Mononuclear cell (primary cell): Measurements from ENCODE around the gene NFE2L2. TPM values are rescaled to one million over a fixed set of nuclear protein-coding genes. Genes with fewer than 3 reads are reported as not detected.
A peak's percentile ranks its signal among the peaks of the same experiment; 100 is the strongest.
"Not testable (repeated sequence)": the region's sequence is repeated elsewhere in the genome, so short reads cannot be mapped to it uniquely, and the experiment has no call there.

Experiments
- H3K27me3 ChIP-seq: 2 replicates; pipeline ENCODE4 v1.6.0; 2011; ENCODE audit warnings: low read length, control low read depth; ENCODE audit not compliant: insufficient read depth
- H3K4me1 ChIP-seq: 2 replicates; pipeline ENCODE4 v1.5.1; 2011; ENCODE audit warnings: mild to moderate bottlenecking, low read length, control low read depth; ENCODE audit not compliant: insufficient read depth
- H3K4me3 ChIP-seq: 2 replicates; pipeline ENCODE4 v1.5.1; 2011; ENCODE audit warnings: mild to moderate bottlenecking, low read length, moderate library complexity
- H3K9me3 ChIP-seq: 2 replicates; pipeline ENCODE4 v1.5.1; 2011; ENCODE audit warnings: low read depth, mild to moderate bottlenecking, control low read depth, low read length
- total RNA-seq: library from RNA; depleted of rRNA; stranded (reverse); fragments of >200 nt; gene quantifications from one replicate; pipeline ENCODE4 v1.2.3, GENCODE V29; 2012

The NFE2L2 gene
- total RNA-seq, 1 donor = 123 TPM

- H3K27me3 ChIP-seq = no peaks in the 10 kb centered on the region
- no peaks in the 10 kb centered on the region for H3K9me3 ChIP-seq
- H3K4me3 ChIP-seq = no peak overlapping the region
- H3K4me1 ChIP-seq = peaks cover 20% of the 10 kb centered on the region
These were observed 3.8 kb upstream of the NFE2L2 start for GRCh38 chr2:177268187-177268871.

- not testable (repeated sequence) for H3K9me3 ChIP-seq, H3K27me3 ChIP-seq, H3K4me3 ChIP-seq
- H3K4me1 ChIP-seq = peaks cover 23% of the 10 kb centered on the region
These were observed 2.4 kb upstream of the NFE2L2 start for GRCh38 chr2:177266955-177267354.

- H3K4me3 ChIP-seq = peak overlapping the region; percentile 87
- no peaks in the 10 kb centered on the region for H3K9me3 ChIP-seq
- peaks cover 32% of the 10 kb centered on the region for H3K4me1 ChIP-seq
- no peaks in the 10 kb centered on the region for H3K27me3 ChIP-seq
These were observed 1.6 kb upstream of the NFE2L2 start for GRCh38 chr2:177265824-177266817.

- H3K4me1 ChIP-seq = peaks cover 47% of the 10 kb centered on the region
- H3K4me3 ChIP-seq = peak overlapping the region; percentile 87
These were observed 276 bp downstream of the NFE2L2 start for GRCh38 chr2:177264209-177264692.

GRCh38 chr2:177263451-177264208, 897 bp downstream of the NFE2L2 start:
- Histone ChIP-seq H3K4me3 (peak overlapping the region; percentile 87), H3K27me3 (no peaks in the 10 kb centered on the region), H3K9me3 (no peaks in the 10 kb centered on the region), H3K4me1 (peaks cover 53% of the 10 kb centered on the region)

More at GRCh38 chr2:177264209-177264692, 276 bp downstream of the NFE2L2 start:
- Histone ChIP-seq H3K9me3 (no peaks in the 10 kb centered on the region), H3K27me3 (no peaks in the 10 kb centered on the region)

- Histone ChIP-seq H3K9me3 (no peaks in the 10 kb centered on the region), H3K4me1 (peaks cover 53% of the 10 kb centered on the region), H3K4me3 (peak overlapping the region; percentile 87), H3K27me3 (no peaks in the 10 kb centered on the region)
These were observed 1.5 kb downstream of the NFE2L2 start for GRCh38 chr2:177262958-177263450.

GRCh38 chr2:177262092-177262491, 2.4 kb downstream of the NFE2L2 start:
- peak overlapping the region; percentile 87 for H3K4me3 ChIP-seq
- H3K27me3 ChIP-seq = no peaks in the 10 kb centered on the region
- peaks cover 55% of the 10 kb centered on the region for H3K4me1 ChIP-seq
- H3K9me3 ChIP-seq = no peaks in the 10 kb centered on the region

GRCh38 chr2:177261116-177262060, 3.1 kb downstream of the NFE2L2 start:
- peaks cover 55% of the 10 kb centered on the region for H3K4me1 ChIP-seq
- peak overlapping the region; percentile 4 for H3K4me3 ChIP-seq
- no peaks in the 10 kb centered on the region for H3K27me3 ChIP-seq
- H3K9me3 ChIP-seq = no peaks in the 10 kb centered on the region

GRCh38 chr2:177260379-177260778, 4.1 kb downstream of the NFE2L2 start:
- no peaks in the 10 kb centered on the region for H3K27me3 ChIP-seq
- H3K9me3 ChIP-seq = no peaks in the 10 kb centered on the region
- no peak overlapping the region for H3K4me3 ChIP-seq
- H3K4me1 ChIP-seq = peaks cover 57% of the 10 kb centered on the region

- Histone ChIP-seq H3K4me3 (no peak overlapping the region), H3K9me3 (no peaks in the 10 kb centered on the region), H3K27me3 (no peaks in the 10 kb centered on the region), H3K4me1 (peaks cover 78% of the 10 kb centered on the region)
These were observed 6.5 kb downstream of the NFE2L2 start for GRCh38 chr2:177258059-177258458.

GRCh38 chr2:177257471-177257870, 7.1 kb downstream of the NFE2L2 start:
- H3K4me3 ChIP-seq = no peak overlapping the region
- H3K27me3 ChIP-seq = no peaks in the 10 kb centered on the region
- peaks cover 83% of the 10 kb centered on the region for H3K4me1 ChIP-seq
- no peaks in the 10 kb centered on the region for H3K9me3 ChIP-seq

- no peaks in the 10 kb centered on the region for H3K9me3 ChIP-seq
- no peaks in the 10 kb centered on the region for H3K27me3 ChIP-seq
- H3K4me1 ChIP-seq = peaks cover 85% of the 10 kb centered on the region
- no peak overlapping the region for H3K4me3 ChIP-seq
These were observed 7.8 kb downstream of the NFE2L2 start for GRCh38 chr2:177256695-177257094.

- Histone ChIP-seq H3K9me3 (no peaks in the 10 kb centered on the region), H3K27me3 (no peaks in the 10 kb centered on the region), H3K4me1 (peaks cover 85% of the 10 kb centered on the region), H3K4me3 (no peak overlapping the region)
These were observed 8.5 kb downstream of the NFE2L2 start for GRCh38 chr2:177256026-177256425.

GRCh38 chr2:177255227-177255601, 9.3 kb downstream of the NFE2L2 start:
- no peak overlapping the region for H3K4me3 ChIP-seq
- no peaks in the 10 kb centered on the region for H3K27me3 ChIP-seq
- H3K4me1 ChIP-seq = peaks cover 84% of the 10 kb centered on the region
- H3K9me3 ChIP-seq = no peaks in the 10 kb centered on the region
